Measurements from ENCODE around the gene CELF3. TPM values are rescaled to one million over a fixed set of nuclear protein-coding genes. Genes with fewer than 3 reads are reported as not detected.

CELF3 gene
- polyA plus RNA-seq, 1 donor (not counting 4 experiments of a cell fraction or from before 2014, with no cell fraction given), result not detected

DNA sequence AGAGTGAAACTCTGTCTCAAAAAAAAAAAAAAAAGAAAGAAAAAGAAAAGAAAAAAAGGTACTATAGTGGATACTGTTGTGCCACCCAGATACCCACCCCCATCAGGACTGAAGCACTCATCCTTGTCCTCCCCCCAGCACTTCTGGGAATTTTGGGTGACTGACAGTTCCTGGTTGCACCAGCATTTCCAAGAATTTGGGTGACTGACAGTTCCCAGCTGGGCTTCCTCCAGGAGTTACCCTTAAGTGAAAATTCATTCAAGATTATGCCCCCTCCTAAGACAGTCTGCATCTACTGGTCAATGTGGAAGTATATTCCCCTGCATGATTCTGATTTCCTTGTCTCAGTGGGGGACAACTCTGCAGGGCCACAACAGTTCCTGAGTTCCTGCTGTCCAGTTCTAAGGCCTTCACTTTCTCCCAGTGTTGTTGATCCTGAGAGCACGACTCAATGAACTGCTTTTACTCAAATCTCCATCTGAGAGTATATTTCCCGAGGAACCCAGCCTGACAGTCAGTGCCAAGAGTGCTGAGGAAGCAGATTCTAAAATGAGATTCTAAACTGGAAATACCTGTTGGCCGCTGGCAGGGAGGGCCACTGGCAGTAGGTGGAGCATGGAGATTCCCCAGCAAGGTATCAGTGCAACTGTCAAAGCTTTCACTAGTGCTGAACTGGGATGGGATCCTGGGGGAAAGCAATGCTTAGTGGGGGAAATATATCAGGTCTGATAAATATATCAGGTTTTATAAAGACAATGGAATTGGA, 23.2 kb upstream of the CELF3 start:
- Histone ChIP-seq H3K36me3 (ENCODE audit: control insufficient read depth in 2 of 2, extremely low read depth in 1 of 2, insufficient read depth in 2 of 2, low read length in 2 of 2) (no peaks in the 10 kb centered on the region), H2AFZ (ENCODE audit: control insufficient read depth, low read length) (no peak overlapping the region), H3K9me1 (ENCODE audit: control insufficient read depth, extremely low read depth, insufficient read depth, low read length) (no peaks in the 10 kb centered on the region), H3K9ac (ENCODE audit: control insufficient read depth, extremely low read depth, insufficient read depth, low read length) (no peak overlapping the region), H3K4me1 (ENCODE audit: control insufficient read depth, extremely low read depth, insufficient read depth, low read length) (peaks cover 7% of the 10 kb centered on the region), H3K27ac (ENCODE audit: control insufficient read depth, insufficient read depth, low read length) (no peak overlapping the region), H3K79me2 (ENCODE audit: control insufficient read depth, insufficient read depth, low read length) (no peaks in the 10 kb centered on the region), H3K4me2 (ENCODE audit: control insufficient read depth, extremely low read depth, insufficient read depth, low read depth, low read length) (peak overlapping the region; percentile 44), H3K9me3 (ENCODE audit: control insufficient read depth, low read depth, low read length) (peaks cover 5% of the 10 kb centered on the region), H3K27me3 (ENCODE audit: control insufficient read depth, extremely low read depth, insufficient read depth, low read length) (no peaks in the 10 kb centered on the region), H4K20me1 (ENCODE audit: control insufficient read depth, extremely low read depth, insufficient read depth, low read length) (no peaks in the 10 kb centered on the region), H3K4me3 (ENCODE audit: control insufficient read depth in 2 of 3, extremely low read depth in 1 of 3, insufficient read depth in 2 of 3, low read depth in 1 of 3, low read length in 3 of 3) (no peak overlapping the region)
- dilution Hi-C loops (cut with MboI; ENCODE audit: extremely low pct_ligation_motif_present, low sequenced_read_pairs), result no loop called here
- no peak for DNase-seq (ENCODE audit: low read depth, low spot score)
- peak; percentile 32 for FAIRE-seq
- TF ChIP-seq, protein P1, sequence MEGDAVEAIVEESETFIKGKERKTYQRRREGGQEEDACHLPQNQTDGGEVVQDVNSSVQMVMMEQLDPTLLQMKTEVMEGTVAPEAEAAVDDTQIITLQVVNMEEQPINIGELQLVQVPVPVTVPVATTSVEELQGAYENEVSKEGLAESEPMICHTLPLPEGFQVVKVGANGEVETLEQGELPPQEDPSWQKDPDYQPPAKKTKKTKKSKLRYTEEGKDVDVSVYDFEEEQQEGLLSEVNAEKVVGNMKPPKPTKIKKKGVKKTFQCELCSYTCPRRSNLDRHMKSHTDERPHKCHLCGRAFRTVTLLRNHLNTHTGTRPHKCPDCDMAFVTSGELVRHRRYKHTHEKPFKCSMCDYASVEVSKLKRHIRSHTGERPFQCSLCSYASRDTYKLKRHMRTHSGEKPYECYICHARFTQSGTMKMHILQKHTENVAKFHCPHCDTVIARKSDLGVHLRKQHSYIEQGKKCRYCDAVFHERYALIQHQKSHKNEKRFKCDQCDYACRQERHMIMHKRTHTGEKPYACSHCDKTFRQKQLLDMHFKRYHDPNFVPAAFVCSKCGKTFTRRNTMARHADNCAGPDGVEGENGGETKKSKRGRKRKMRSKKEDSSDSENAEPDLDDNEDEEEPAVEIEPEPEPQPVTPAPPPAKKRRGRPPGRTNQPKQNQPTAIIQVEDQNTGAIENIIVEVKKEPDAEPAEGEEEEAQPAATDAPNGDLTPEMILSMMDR (optimal IDR thresholded peaks at IDR 0.05 in 1 of 3, IDR thresholded peaks at IDR 0.05 in 1 of 3, conservative IDR thresholded peaks at IDR 0.05 in 1 of 3; ENCODE audit: extremely low read depth in 1 of 3, insufficient read depth in 2 of 3, low read length in 3 of 3), result peak in 2 of 3 experiments; percentile 13 to 53
- no peak for TF ChIP-seq EZH2 (IDR thresholded peaks at IDR 0.05; ENCODE audit: low read length)

DNA sequence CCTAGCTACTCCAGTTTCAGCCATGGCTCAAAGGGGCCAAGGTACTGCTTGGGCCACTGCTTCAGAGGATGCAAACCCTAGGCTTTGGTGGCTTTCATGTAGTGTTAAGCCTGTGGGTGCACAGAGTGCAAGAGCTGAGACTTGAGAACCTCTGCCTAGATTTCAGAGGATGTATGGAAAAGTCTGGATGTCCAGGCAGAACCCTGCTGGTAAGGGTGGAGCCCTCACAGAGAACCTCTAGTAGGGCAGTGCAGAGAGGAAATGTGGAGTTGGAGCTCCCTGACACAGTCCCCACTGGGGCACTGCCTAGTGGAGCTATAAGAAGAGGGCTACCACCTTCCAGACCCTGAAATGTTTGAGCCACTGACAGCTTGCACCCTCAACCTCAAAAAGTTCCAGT, 20.9 kb upstream of the CELF3 start:
- FAIRE-seq (no peak), DNase-seq (ENCODE audit: low read depth, low spot score) (no peak)
- Histone ChIP-seq H3K9ac (ENCODE audit: control insufficient read depth, extremely low read depth, insufficient read depth, low read length) (no peak overlapping the region), H3K4me2 (ENCODE audit: control insufficient read depth, extremely low read depth, insufficient read depth, low read depth, low read length) (no peak overlapping the region), H3K79me2 (ENCODE audit: control insufficient read depth, insufficient read depth, low read length) (no peaks in the 10 kb centered on the region), H3K9me1 (ENCODE audit: control insufficient read depth, extremely low read depth, insufficient read depth, low read length) (no peaks in the 10 kb centered on the region), H3K36me3 (ENCODE audit: control insufficient read depth in 2 of 2, extremely low read depth in 1 of 2, insufficient read depth in 2 of 2, low read length in 2 of 2) (no peaks in the 10 kb centered on the region), H3K9me3 (ENCODE audit: control insufficient read depth, low read depth, low read length) (peaks cover 5% of the 10 kb centered on the region), H2AFZ (ENCODE audit: control insufficient read depth, low read length) (no peak overlapping the region), H4K20me1 (ENCODE audit: control insufficient read depth, extremely low read depth, insufficient read depth, low read length) (no peaks in the 10 kb centered on the region), H3K27ac (ENCODE audit: control insufficient read depth, insufficient read depth, low read length) (no peak overlapping the region), H3K4me3 (ENCODE audit: control insufficient read depth in 2 of 3, extremely low read depth in 1 of 3, insufficient read depth in 2 of 3, low read depth in 1 of 3, low read length in 3 of 3) (no peak overlapping the region), H3K4me1 (ENCODE audit: control insufficient read depth, extremely low read depth, insufficient read depth, low read length) (peaks cover 7% of the 10 kb centered on the region), H3K27me3 (ENCODE audit: control insufficient read depth, extremely low read depth, insufficient read depth, low read length) (no peaks in the 10 kb centered on the region)
- TF ChIP-seq, protein P1 (optimal IDR thresholded peaks at IDR 0.05 in 1 of 3, IDR thresholded peaks at IDR 0.05 in 1 of 3, conservative IDR thresholded peaks at IDR 0.05 in 1 of 3; ENCODE audit: extremely low read depth in 1 of 3, insufficient read depth in 2 of 3, low read length in 3 of 3), result no peak
- no peak for TF ChIP-seq EZH2 (IDR thresholded peaks at IDR 0.05; ENCODE audit: low read length)
- dilution Hi-C loops (cut with MboI; ENCODE audit: extremely low pct_ligation_motif_present, low sequenced_read_pairs), result no loop called here
